Hepatocyte (in vitro differentiated cells): ENCODE data around the gene PLXNA3.

Experiments
- CTCF ChIP-seq: fragments of 200-600 bp; sonication (generic); IDR thresholded peaks from 2 replicates; pipeline ENCODE4 v1.5.1; 2016; ENCODE audit warnings: antibody characterized with exemption, mild to moderate bottlenecking; ENCODE audit not compliant: poor library complexity
- EZH2 ChIP-seq: fragments of 200-600 bp; sonication (generic); IDR thresholded peaks from 2 replicates; pipeline ENCODE4 v1.6.1; 2016; ENCODE audit warnings: antibody characterized with exemption, mild to moderate bottlenecking, borderline replicate concordance

GRCh38 chrX:154428176-154429171 lies 29.6 kb upstream of the PLXNA3 start, which contains the start of gene ATP6AP1:
- TF ChIP-seq EZH2 (no peak), CTCF (peak; percentile 3)
